Measurements from ENCODE around the gene TMEM41B.
"Not testable (repeated sequence)": the region's sequence is repeated elsewhere in the genome, so short reads cannot be mapped to it uniquely, and the experiment has no call there.

TMEM41B gene

GRCh38 chr11:9259981-9260837, 54.2 kb downstream of the TMEM41B start:
- no peak for DNase-seq

GRCh38 chr11:9258279-9258678, 56.1 kb downstream of the TMEM41B start:
- not testable (repeated sequence) for DNase-seq

DNA sequence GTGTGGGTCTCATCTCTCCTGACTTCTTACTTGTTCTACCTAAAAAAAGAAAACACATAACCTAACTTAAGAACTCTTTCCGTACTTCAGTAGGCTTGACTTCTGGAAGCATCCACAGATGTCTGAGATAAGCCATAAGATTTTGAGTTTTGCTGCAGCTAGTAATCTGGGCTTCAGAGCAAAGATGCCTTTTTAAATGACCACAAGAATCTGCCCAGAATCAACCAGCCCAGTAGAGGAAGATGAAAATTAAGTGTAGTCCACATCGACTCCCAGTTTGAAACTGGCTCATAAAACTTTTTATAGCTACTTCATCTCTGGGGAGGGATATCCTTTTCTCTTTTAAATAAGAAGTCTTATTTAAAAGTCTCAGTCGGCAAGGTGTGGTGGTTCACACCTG, 60.0 kb downstream of the TMEM41B start:
- DNase-seq = no peak

DNA sequence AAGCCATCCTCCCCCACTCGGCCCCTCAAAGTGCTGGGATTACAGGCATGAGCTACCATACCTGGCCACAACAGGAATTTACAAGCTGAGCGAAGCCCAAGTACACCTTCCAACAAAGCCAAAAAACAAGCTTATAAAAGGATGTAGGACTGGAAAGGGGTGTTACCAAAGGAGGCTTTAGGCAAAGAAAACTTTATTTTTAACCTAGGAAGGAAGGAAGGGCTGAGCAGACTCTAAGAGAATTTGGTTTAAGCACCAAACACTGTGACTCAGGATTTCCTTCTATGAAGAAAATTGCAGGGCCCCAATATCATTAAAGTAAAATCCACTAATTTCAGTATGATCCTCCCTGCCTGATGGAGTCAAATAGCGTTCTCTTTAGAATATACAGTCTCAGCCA, 61.3 kb downstream of the TMEM41B start:
- no peak for DNase-seq

- DNase-seq = no peak
Observed at GRCh38 chr11:9251311-9251710, 63.1 kb downstream of the TMEM41B start.

- DNase-seq = peak; percentile 62
Observed at GRCh38 chr11:9250139-9250582, 64.2 kb downstream of the TMEM41B start.

DNA sequence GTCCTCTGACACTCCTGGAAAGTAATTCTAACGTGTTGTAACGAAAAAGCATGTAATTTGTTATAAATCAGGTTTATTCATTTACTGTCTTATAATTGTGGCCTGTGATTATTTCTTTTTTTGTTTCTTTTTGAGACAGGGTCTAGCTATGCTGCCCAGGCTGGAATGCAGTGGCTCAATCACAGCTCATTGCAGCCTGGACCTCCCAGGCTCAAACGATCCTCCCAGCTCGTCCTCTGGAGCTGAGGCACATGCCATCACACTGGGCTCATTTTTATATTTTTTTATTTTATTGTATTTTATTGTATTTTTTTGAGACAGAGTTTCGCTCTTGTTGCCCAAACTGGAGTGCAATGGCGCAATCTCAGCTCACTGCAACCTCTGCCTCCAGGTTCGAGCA, 65.1 kb downstream of the TMEM41B start:
- no peak for DNase-seq

GRCh38 chr11:9247863-9248262, 66.5 kb downstream of the TMEM41B start:
- DNase-seq = no peak

GRCh38 chr11:9236242-9236641, 78.2 kb downstream of the TMEM41B start:
- not testable (repeated sequence) for DNase-seq

DNA sequence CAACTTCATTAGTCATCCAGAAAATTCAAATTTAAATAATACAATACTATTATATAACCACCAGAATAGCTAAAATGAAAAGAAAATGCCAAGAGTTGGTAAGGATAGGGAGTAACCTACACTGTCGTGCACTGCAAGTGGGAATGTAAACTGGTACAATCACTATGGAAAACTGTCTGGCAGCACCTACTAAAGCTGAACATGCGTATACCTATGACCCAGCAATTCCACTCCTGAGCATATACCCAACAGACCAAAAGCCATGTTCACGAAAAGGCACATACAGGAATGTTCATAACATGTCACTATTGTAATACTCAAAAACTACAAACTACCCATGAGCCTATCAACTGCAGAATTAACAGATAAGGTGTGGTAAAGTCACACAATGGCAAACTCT, 81.9 kb downstream of the TMEM41B start:
- DNase-seq = no peak

DNA sequence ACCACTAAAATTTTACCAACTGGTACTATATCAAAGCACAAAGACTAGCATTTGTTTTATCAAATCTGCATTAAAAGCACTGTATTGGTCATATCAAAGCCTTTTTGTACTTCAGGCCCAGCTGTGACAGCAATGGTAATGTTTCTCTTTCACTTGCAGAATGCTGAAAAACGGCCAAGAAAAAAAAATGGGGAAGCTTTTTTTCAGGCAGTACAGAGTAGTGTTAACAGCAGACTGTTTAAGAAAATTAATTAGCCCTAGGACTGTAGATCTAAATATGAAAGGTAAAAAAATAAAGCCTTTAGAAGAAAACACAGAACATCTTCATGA, 82.6 kb downstream of the TMEM41B start:
- DNase-seq = peak; percentile 18

Measured in central memory CD4-positive, alpha-beta T cell (primary cell).